GM18507 (cell line): ENCODE data around the gene ARF3.
"Not testable (repeated sequence)": the region's sequence is repeated elsewhere in the genome, so short reads cannot be mapped to it uniquely, and the experiment has no call there.

ENCODE experiments used
- DNase-seq: peaks from one replicate; pipeline ENCODE4 v3.0.0; 2011; ENCODE audit warnings: low read depth; ENCODE audit not compliant: insufficient read length; ENCODE audit errors: extremely low spot score
- FAIRE-seq: peaks from 2 replicates; lab custom pipeline; 2011; peaks lifted over from hg19 to GRCh38; lab: Jason Lieb, UNC

ARF3 gene

GRCh38 chr12:48934312-48934706, 23.0 kb downstream of the ARF3 start:
- FAIRE-seq (no peak), DNase-seq (no peak)

DNA sequence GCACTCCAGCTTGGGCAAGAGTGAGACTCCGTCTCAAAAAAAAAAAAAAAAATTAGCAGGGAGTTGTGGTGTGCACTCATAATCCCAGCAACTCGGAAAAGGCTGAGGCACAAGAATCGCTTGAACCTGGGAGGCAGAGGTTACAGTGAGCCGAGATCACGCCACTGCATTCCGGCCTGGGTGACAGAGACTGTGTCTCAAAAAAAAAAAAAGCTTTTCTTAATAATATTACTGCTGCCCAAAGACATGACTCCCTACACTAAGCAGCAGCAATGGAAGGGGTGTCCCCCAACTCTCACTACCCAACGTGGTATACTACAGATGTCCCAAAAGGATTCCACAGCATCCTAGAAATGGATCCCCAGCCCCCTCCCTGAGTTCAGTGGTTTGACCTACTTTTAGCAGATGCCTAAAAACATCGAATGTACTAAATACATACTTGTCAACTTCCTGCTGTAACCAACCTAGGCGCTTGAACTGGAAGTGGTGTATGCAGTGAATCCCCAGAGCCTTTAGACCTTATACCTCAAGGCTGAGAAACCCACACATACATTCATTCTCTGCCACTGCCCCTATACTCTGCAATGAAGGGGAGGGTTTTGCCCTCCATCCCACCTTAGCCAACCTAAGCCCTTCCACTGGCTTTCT, 23.5 kb downstream of the ARF3 start:
- no peak for DNase-seq
- no peak for FAIRE-seq

DNA sequence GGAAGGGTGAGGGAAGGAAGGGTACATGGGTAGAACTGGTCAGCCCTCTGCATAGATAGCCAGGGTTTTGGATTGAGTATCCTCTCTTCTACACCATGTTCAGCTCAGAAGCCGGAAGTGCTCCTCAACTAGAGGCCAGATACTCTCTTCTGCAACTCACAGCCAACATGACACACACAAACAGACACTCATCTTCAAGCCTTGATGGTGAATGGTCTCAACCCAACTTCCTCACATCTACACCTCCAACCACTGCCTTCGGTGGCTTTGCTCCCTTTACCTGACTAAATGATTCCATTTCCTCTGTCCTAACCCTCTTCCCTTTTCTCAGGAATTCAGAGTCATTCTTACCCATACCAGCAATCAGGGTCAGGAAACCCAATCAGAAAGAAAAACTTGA, 24.4 kb downstream of the ARF3 start:
- DNase-seq (no peak), FAIRE-seq (no peak)

DNA sequence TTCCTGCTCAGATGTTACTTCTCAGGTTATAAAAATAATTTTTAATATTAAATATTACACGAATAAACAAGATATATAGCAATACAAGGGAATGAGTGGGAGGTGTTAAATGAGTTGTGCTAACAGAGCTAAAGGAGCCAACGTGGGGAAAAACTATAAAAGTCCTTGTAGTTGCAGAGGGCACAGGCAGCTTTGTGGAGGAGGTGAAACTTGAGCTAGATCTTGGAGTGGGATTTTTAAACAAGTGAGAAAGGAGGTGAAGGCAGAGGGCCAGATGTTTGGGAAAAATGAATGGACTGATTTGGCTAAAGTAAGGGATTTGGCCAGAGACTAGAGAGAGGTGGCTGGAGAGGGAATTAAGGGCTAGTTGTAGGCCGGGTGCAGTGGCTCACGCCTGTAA, 26.8 kb downstream of the ARF3 start:
- FAIRE-seq (no peak), DNase-seq (no peak)

GRCh38 chr12:48929551-48929950, 27.7 kb downstream of the ARF3 start:
- DNase-seq: no peak
- FAIRE-seq: no peak

DNA sequence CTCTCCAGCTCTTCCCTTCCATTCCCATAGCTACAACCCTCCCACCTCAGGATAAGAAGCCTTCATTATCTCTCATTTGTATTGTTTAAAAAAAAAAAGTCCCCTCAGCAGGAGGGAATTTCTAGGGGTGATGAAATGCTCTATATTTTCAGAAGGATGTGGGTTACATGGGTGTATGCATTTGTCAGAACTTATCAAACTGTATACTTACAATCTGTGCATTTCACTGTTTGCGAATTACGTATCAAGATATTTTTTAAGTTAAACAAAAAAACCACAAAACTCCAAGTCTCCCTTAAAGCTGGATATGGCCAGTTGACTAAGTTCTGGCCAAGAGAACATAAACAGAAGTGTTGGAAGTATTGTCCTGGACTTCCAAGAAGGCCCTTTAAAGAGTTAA, 30.0 kb downstream of the ARF3 start:
- DNase-seq (no peak), FAIRE-seq (no peak)

- peak; percentile 65 for DNase-seq
- peak; percentile 73 for FAIRE-seq
Measured at GRCh38 chr12:48925304-48926011, 31.8 kb downstream of the ARF3 start, which contains the start of gene FKBP11. Gene FKBP11 (minus strand): TSS chr12:48925492. CDS start chr12:48925428, 64 bp downstream.

DNA sequence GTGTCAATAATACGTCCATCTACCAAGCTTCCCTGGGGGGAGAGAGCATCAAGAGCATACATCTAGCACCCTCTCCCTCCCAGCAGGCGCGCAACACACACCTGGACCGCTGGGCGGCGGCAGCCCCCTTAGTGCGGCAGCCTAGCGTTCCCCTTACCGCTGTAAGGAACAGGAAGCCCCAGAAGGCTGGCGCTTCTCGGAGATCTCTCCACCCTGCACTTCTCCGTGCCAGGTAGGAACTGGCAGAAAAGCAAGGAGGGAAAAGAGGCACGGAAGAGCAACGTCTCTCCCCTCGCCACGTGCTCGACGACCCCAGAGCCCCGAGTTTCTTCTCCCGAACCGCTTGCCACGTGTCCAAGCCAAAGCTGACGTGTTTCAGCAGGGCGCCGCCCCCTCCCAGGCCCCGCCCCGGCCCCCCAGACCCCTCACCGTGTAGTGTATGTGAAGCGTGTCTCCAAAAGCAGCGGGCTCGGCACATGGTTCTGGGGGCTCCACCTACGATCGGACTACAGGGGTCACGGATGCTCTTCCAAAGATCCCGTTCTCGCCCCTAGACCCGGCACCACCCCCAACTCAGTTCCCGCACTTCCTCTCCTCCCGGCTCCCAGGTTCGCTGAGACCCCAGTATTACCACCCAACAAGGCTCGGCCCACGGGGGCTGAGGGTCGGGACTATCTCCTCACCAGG, 32.5 kb downstream of the ARF3 start:
- peak; percentile 67 for DNase-seq
- FAIRE-seq: peak; percentile 83

GRCh38 chr12:48923117-48923516, 34.2 kb downstream of the ARF3 start:
- FAIRE-seq (no peak), DNase-seq (no peak)

DNA sequence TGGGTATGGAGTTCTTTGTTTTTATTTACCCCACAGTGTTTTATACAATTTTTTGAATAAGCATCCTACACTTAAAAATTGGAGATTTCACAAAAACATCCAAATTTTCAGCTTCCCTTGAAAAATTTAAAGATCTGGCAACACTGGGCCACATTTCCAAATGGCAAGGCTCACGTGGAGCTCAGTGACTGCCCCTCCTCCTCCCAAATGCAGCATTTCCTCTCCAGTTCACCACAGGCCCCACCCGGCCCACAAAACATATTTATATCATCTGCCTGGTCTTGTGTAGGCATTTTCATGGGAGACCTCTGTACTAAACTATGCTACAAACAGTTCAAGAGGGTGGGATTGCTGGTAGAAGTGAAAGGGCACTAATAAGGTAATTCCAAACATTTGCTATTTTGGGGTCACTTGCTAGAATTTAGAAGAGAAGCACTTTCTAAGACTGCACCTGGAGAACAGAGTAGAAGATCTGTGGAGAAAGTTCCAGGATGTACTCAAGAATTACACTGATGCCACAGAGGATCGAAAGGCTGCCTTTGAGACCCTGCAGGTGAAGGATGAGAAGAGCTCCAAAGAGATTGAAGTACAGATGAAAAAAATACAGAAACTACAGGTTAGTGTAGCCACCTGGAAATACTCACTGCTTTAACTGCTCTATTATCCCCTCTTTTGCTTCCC, 39.3 kb downstream of the ARF3 start:
- FAIRE-seq (no peak), DNase-seq (no peak)

GRCh38 chr12:48910196-48910595, 47.1 kb downstream of the ARF3 start:
- no peak for FAIRE-seq

GRCh38 chr12:48909698-48910097, 47.6 kb downstream of the ARF3 start:
- FAIRE-seq, DNase-seq: not testable (repeated sequence)

More at GRCh38 chr12:48910196-48910595, 47.1 kb downstream of the ARF3 start:
- DNase-seq: no peak

DNA sequence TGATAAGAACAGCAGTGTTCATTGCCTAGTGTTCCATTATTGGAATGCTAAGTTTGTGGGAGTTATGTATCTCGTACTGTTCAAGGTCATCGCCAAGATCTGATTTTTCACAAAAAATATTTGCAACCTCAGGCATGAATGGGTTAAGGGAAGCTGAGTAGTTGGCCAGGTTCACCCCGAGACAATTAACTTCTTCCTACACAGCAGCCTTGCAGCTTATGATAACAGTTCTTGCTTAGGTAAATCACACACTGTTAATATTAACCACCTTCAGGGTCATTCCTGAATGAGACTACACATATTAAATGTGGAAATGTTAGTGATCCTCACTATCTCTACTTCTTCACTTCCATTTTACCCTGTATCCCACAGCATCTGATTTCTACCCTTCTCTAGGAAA, 50.0 kb downstream of the ARF3 start:
- DNase-seq: no peak
- no peak for FAIRE-seq

DNA sequence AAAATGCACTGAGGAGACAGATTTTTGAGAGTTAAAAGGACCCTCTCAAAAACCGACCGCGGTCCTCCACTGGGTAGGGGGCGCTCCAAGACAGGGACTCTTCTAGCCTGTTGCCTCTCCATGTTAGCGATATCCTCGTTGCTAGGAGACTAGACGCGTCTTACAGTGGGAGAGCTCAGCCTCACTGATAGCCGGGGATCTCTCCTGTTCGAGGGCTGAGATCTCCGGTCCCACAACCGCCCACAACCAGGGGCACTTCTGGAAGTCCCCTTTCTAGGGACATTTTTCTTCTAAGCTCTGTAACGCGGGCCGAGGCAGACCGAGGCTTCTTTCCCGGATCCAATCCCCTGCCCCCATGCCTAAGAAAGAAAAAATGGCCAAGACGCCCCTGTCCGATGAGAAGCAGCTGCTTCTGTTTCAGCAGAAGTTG, 53.3 kb downstream of the ARF3 start:
- DNase-seq: peak; percentile 48
- peak; percentile 89 for FAIRE-seq

DNA sequence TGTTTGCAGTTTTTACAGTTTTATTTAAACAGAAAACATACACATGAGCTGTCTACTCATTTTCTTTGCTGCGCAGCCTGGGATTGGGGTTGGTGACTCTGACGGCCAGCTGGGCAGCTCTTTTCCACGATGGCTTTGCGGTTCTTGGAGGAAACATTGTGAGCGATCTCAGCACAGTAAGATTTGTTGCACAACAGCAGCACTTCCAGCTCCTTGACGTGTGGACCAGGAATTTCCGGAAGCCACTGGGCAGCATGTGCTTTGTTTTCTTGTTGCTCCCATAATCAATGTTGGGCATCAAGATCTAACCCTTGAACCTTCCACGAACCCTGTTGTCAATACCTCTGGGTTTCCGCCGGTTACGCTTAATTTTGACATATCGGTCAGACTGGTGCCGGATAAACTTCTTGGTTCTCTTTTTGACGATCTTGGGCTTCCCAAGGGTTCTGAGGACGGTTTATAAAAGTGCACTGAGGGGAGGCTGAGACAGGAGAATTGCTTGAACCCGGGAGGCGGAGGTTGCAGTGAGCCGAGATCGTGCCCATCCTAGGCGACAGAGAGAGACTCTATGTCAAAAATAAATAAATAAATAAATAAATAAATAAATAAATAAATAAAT, 53.8 kb downstream of the ARF3 start:
- DNase-seq (no peak), FAIRE-seq (no peak)

GRCh38 chr12:48901278-48901677, 56.0 kb downstream of the ARF3 start:
- FAIRE-seq: peak; percentile 85
- DNase-seq: no peak

- DNase-seq (no peak), FAIRE-seq (no peak)
Measured at GRCh38 chr12:48899651-48900050, 57.6 kb downstream of the ARF3 start.

- DNase-seq (no peak), FAIRE-seq (no peak)
Measured at GRCh38 chr12:48894271-48894670, 63.0 kb downstream of the ARF3 start.

DNA sequence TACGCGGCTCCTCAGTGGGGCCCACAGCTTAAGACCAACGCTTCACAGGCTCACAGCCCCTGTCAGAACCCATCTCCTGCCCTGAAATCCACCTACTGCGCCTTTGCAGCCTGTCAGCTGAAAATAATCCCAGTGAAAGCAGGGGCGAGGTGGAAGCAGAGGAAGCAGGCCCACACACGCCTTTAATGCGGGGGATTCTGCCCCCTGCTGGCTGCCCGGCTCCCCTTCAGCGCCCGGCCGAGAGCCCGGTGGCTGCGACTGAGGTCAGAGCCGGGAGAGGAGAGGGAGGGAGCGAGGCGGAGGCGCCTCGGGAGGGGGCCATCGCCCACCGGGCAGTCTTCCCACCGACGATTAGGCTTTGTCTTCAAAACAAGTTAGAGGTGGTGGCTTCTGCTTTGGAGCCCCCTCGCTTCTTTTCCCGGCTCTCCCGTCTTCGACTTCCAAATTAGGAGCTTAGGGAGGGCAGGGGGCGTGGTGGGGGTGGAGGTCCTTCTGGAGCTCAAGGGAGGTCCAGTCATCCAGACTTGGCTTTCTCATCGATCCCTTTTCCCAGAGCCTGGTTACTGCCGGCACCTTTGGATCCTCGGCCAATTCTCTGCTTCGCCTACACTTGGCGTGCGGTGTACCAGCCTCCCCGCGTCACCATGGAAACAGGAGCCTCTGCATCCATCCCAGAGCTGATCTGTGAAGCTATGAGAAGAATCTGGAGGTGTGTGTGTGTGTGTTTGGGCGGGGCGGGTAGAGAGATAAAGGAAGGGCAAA, 66.4 kb downstream of the ARF3 start:
- FAIRE-seq: no peak

More for the DNA sequence above, 66.4 kb downstream of the ARF3 start:
- DNase-seq: peak; percentile 35
